GM12878 (cell line): Measurements from ENCODE around the gene EMP1. TPM values are rescaled to one million over a fixed set of nuclear protein-coding genes. Genes with fewer than 3 reads are reported as not detected.

Source experiments
- ATAC-seq: fragments of 200-7000 bp; cut with Tn5 transposase; 3 replicates; pipeline ENCODE4 v1.9.1; 2020; ENCODE audit warnings: mild to moderate bottlenecking, moderate library complexity
- BruUV-seq: library from RNA; stranded (reverse); fragments of 400-500 nt; replicated peaks from 2 replicates; lab custom pipeline; 2021; lab: Mats Ljungman, UMichigan
- CTCF ChIA-PET: fragments of 300-600 bp; sonication (Branson Sonifier 250); formaldehyde crosslinking; extraction: SDS; loops from one replicate; lab custom pipeline; 2021; ENCODE audit warnings: inconsistent platforms; lab: Yijun Ruan, JAX
- POLR2A ChIA-PET: fragments of 350-600 bp; formaldehyde crosslinking; extraction: SDS; loops from one replicate; lab custom pipeline; 2021; ENCODE audit warnings: inconsistent platforms; lab: Charles Lee
- RAD21 ChIA-PET: fragments of 300-600 bp; sonication (Branson Sonifier 250); formaldehyde crosslinking; loops from one replicate; lab custom pipeline; 2023; ENCODE audit warnings: antibody characterized with exemption; ENCODE audit not compliant: unreplicated experiment; lab: Charles Lee
- SMC1A ChIA-PET: fragments of 300-600 bp; sonication (Branson Sonifier 250); formaldehyde crosslinking; loops from one replicate; lab custom pipeline; 2023; ENCODE audit not compliant: unreplicated experiment, uncharacterized antibody; lab: Charles Lee
- DNase-seq: peaks from one replicate; pipeline ENCODE4 v3.0.0-alpha.2; 2011; ENCODE audit warnings: low read depth, low spot score
- FAIRE-seq: peaks from 3 replicates; lab custom pipeline; 2011; peaks lifted over from hg19 to GRCh38; lab: Jason Lieb, UNC
- H2AFZ ChIP-seq: 2 replicates; pipeline ENCODE4 v1.6.0; 2011; ENCODE audit warnings: low read depth, low read length, control low read depth; ENCODE audit not compliant: control insufficient read depth
- H3K27ac ChIP-seq: 2 replicates; pipeline ENCODE4 v1.5.1; 2011; ENCODE audit warnings: control low read depth; ENCODE audit not compliant: control insufficient read depth, insufficient read depth
- H3K27me3 ChIP-seq, 2 experiments: replicated peaks in 1 of 2; 2 replicates each; pipeline versions ENCODE4 v1.6.0 to v1.6.1; 2011; ENCODE audit warnings: low read length in 1 of 2; ENCODE audit not compliant: control insufficient read depth in 2 of 2, insufficient read depth in 2 of 2
- H3K36me3 ChIP-seq, 2 experiments: 2 replicates each; pipeline ENCODE4 v1.5.1; 2011; ENCODE audit warnings: low read length in 1 of 2; ENCODE audit not compliant: control insufficient read depth in 2 of 2, insufficient read depth in 2 of 2
- H3K4me1 ChIP-seq: 2 replicates; pipeline ENCODE4 v1.6.1; 2011; ENCODE audit warnings: mild to moderate bottlenecking, low read length, moderate library complexity, mixed read lengths; ENCODE audit not compliant: control insufficient read depth, insufficient read depth
- H3K4me2 ChIP-seq: 2 replicates; pipeline ENCODE4 v1.6.0; 2011; ENCODE audit warnings: control low read depth; ENCODE audit not compliant: control insufficient read depth, insufficient read depth
- H3K4me3 ChIP-seq: fragments of 200-600 bp; sonication (generic); 2 replicates; pipeline ENCODE4 v1.5.1; 2016
- H3K79me2 ChIP-seq: 2 replicates; pipeline ENCODE4 v1.6.0; 2011; ENCODE audit warnings: low read length; ENCODE audit not compliant: control insufficient read depth, insufficient read depth
- H3K9ac ChIP-seq: 2 replicates; pipeline ENCODE4 v1.8.0; 2011; ENCODE audit warnings: low read length, control low read depth, mixed read lengths; ENCODE audit not compliant: control insufficient read depth, insufficient read depth
- H3K9me3 ChIP-seq: replicated peaks from 3 replicates; pipeline ENCODE4 v1.5.1; 2011; ENCODE audit warnings: mild to moderate bottlenecking, low read length; ENCODE audit not compliant: control insufficient read depth, insufficient read depth
- H4K20me1 ChIP-seq: 2 replicates; pipeline ENCODE4 v1.6.0; 2011; ENCODE audit not compliant: control insufficient read depth, insufficient read depth
- BACH1 ChIP-seq: fragments of 450-650 bp; IDR thresholded peaks from 2 replicates; pipeline ENCODE4 v1.6.1; 2017; ENCODE audit warnings: mild to moderate bottlenecking, borderline replicate concordance
- CREM ChIP-seq: IDR thresholded peaks from 2 replicates; pipeline ENCODE4 v1.6.1; 2014; ENCODE audit warnings: antibody characterized with exemption, low read depth
- IKZF1 ChIP-seq: fragments of 450-650 bp; conservative IDR thresholded peaks from 2 replicates; pipeline ENCODE4 v1.6.1; 2017; ENCODE audit warnings: antibody characterized with exemption, mild to moderate bottlenecking
- IKZF2 ChIP-seq, 2 experiments: fragments of 450-650 bp; IDR thresholded peaks; 2 replicates each; pipeline ENCODE4 v1.6.1; 2017; ENCODE audit warnings: mild to moderate bottlenecking in 2 of 2, moderate library complexity in 2 of 2
- SMARCA5 ChIP-seq: fragments of 450-650 bp; IDR thresholded peaks from 2 replicates; pipeline ENCODE4 v1.6.1; 2017; ENCODE audit warnings: mild to moderate bottlenecking
- TARDBP ChIP-seq: IDR thresholded peaks from 2 replicates; pipeline ENCODE4 v1.6.1; 2016; ENCODE audit warnings: borderline replicate concordance
- in situ Hi-C: fragments of 300-500 bp; cut with MboI; formaldehyde crosslinking; loops from 9 replicates; pipeline ENCODE4 v1.14.3; 2018; ENCODE audit warnings: mixed read lengths
- intact Hi-C: fragments of 100-400 bp; cut with micrococcal nuclease; formaldehyde crosslinking; loops from one replicate; pipeline ENCODE4 v1.14.2; 2022; ENCODE audit not compliant: unreplicated experiment
- polyA plus RNA-seq, 11 experiments: library from polyadenylated mRNA; depleted of rRNA in 4 of 11; unstranded in 6 of 11; stranded (reverse) in 5 of 11; fragments of >200 nt; fragmentation: Nextera tagmentation in 4 of 11; fragmentation: Illumina TruSeq in 1 of 11; extraction: Ambion mirVana in 4 of 11; extraction: Trizol in 1 of 11; gene quantifications; 1 replicate in 1 of 11; 2 replicates in 10 of 11; pipeline versions ENCODE4 v1.2.1 to v1.2.3, GENCODE V29; 2011 to 2016; ENCODE audit warnings: inconsistent platforms in 2 of 11, missing spikeins in 2 of 11, low read depth in 1 of 11
- total RNA-seq, 4 experiments: library from RNA; depleted of rRNA in 3 of 4; stranded (reverse); fragments of >200 nt in 3 of 4; fragmentation: Illumina TruSeq in 1 of 4; extraction: Trizol in 1 of 4; gene quantifications; 2 replicates each; pipeline versions ENCODE4 v1.2.1 to v1.2.3, GENCODE V29; 2013 to 2021
- TF ChIP-seq, protein P1 (sequence below): IDR thresholded peaks from 2 replicates; pipeline ENCODE4 v1.6.1; 2012; ENCODE audit warnings: improper control_type of control experiment, low read depth, low read length; ENCODE audit not compliant: insufficient replicate concordance

EMP1 gene
- total and polyA plus RNA-seq, 10 of the 15 experiments (the other 5 are each of a cell fraction or from before 2014, with no cell fraction given): 0.09 to 0.90 (median 0.25) TPM; not detected in 1

DNA sequence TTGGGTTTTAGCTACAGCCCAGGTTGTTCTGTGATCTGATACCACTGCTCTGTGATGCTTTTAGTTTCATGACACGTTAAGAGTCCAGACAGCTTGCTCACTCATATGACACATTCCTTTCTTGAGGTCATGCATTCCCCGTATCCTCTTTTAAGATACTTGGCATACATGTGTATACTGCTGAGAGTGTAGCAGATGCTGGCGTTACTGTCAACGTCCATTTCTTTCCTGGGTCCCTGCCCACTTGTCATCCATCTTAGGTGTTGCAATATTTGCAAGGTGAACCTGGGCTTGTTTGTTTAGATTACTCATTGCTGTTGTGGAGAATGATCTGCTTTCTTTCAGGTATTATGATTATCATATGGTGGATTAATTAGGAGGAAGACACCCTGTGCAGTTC is 9.1 kb upstream of the EMP1 start (continued):
- TF ChIP-seq, protein P1, sequence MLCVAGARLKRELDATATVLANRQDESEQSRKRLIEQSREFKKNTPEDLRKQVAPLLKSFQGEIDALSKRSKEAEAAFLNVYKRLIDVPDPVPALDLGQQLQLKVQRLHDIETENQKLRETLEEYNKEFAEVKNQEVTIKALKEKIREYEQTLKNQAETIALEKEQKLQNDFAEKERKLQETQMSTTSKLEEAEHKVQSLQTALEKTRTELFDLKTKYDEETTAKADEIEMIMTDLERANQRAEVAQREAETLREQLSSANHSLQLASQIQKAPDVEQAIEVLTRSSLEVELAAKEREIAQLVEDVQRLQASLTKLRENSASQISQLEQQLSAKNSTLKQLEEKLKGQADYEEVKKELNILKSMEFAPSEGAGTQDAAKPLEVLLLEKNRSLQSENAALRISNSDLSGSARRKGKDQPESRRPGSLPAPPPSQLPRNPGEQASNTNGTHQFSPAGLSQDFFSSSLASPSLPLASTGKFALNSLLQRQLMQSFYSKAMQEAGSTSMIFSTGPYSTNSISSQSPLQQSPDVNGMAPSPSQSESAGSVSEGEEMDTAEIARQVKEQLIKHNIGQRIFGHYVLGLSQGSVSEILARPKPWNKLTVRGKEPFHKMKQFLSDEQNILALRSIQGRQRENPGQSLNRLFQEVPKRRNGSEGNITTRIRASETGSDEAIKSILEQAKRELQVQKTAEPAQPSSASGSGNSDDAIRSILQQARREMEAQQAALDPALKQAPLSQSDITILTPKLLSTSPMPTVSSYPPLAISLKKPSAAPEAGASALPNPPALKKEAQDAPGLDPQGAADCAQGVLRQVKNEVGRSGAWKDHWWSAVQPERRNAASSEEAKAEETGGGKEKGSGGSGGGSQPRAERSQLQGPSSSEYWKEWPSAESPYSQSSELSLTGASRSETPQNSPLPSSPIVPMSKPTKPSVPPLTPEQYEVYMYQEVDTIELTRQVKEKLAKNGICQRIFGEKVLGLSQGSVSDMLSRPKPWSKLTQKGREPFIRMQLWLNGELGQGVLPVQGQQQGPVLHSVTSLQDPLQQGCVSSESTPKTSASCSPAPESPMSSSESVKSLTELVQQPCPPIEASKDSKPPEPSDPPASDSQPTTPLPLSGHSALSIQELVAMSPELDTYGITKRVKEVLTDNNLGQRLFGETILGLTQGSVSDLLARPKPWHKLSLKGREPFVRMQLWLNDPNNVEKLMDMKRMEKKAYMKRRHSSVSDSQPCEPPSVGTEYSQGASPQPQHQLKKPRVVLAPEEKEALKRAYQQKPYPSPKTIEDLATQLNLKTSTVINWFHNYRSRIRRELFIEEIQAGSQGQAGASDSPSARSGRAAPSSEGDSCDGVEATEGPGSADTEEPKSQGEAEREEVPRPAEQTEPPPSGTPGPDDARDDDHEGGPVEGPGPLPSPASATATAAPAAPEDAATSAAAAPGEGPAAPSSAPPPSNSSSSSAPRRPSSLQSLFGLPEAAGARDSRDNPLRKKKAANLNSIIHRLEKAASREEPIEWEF: no peak

DNA sequence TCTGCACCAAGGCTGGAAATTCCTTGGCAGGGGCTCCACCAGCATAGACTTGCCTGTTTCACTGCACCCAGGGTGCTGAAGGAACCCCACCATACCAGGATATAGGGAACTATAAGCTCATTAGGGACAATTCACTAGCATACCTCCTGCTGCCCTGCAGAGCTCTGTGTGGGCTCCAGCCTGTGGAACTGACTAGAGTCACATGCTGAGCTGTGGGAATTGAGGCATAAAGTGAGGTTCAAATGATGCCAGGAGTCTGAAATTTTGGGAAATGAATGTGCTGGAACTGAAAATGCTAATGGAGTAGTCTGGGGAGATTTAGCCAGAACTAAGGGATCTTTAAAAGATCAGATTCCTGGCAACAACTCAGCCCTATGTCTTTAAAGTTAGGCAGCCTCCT is 7.3 kb upstream of the EMP1 start:
- Histone ChIP-seq H3K79me2 (no peaks in the 10 kb centered on the region), H3K4me3 (no peak overlapping the region), H3K4me2 (no peak overlapping the region), H3K4me1 (no peaks in the 10 kb centered on the region), H3K27me3 (peaks cover 3 to 4% of the 10 kb centered on the region in 2 experiments; a peak in 3 of 4 replicates), H3K36me3 (no peaks in the 10 kb centered on the region), H4K20me1 (no peaks in the 10 kb centered on the region), H3K9me3 (no peaks in the 10 kb centered on the region), H2AFZ (no peak overlapping the region), H3K9ac (no peak overlapping the region), H3K27ac (no peak overlapping the region)
- SMC1A ChIA-PET: no interaction called here
- no TSS peak for BruUV-seq
- intact Hi-C loops: no loop called here
- no peak for TF ChIP-seq BACH1
- TF ChIP-seq IKZF2 (IDR thresholded peaks at IDR 0.05): no peak
- no peak for TF ChIP-seq IKZF1
- TF ChIP-seq CREM: no peak
- TF ChIP-seq SMARCA5: no peak
- no peak for TF ChIP-seq TARDBP
- CTCF ChIA-PET: interaction anchor here (1.3 kb wide), 1 partner anchor 10 kb away, joined by 3 read pairs; no protein-coding TSS in a partner anchor
- RAD21 ChIA-PET: no interaction called here
- in situ Hi-C loops: no loop called here
- ATAC-seq (no peak), DNase-seq (no peak), FAIRE-seq (no peak)
- POLR2A ChIA-PET: no interaction called here
